Effector memory CD4-positive, alpha-beta T cell (primary cell): ENCODE results near the gene IL1RAPL2.
"Not testable (repeated sequence)": the region's sequence is repeated elsewhere in the genome, so short reads cannot be mapped to it uniquely, and the experiment has no call there.

Experiments
- DNase-seq, 3 donors: peaks; one replicate each; pipeline ENCODE4 v3.0.0-alpha.2; 2020
- H3K27ac ChIP-seq: 2 replicates; pipeline ENCODE4 v1.7.0; 2013; ENCODE audit warnings: mild to moderate bottlenecking, low read length, moderate library complexity; ENCODE audit not compliant: insufficient read depth, poor library complexity, severe bottlenecking
- H3K27me3 ChIP-seq: replicated peaks from 2 replicates; pipeline ENCODE4 v1.7.0; 2013; ENCODE audit warnings: mild to moderate bottlenecking, low read length; ENCODE audit not compliant: insufficient read depth, control insufficient read depth, poor library complexity, severe bottlenecking
- H3K36me3 ChIP-seq: 2 replicates; pipeline ENCODE4 v1.7.0; 2013; ENCODE audit warnings: mild to moderate bottlenecking, low read length, moderate library complexity; ENCODE audit not compliant: control insufficient read depth, insufficient read depth
- H3K4me1 ChIP-seq: 2 replicates; pipeline ENCODE4 v1.7.0; 2013; ENCODE audit warnings: low read length, mild to moderate bottlenecking; ENCODE audit not compliant: control insufficient read depth, insufficient read depth, poor library complexity, severe bottlenecking
- H3K4me3 ChIP-seq: 2 replicates; pipeline ENCODE4 v1.7.0; 2013; ENCODE audit warnings: low read length, low read depth, mild to moderate bottlenecking; ENCODE audit not compliant: insufficient read depth, poor library complexity, severe bottlenecking
- H3K9me3 ChIP-seq: 2 replicates; pipeline ENCODE4 v1.7.0; 2013; ENCODE audit warnings: mild to moderate bottlenecking, low read length, moderate library complexity; ENCODE audit not compliant: control insufficient read depth

Gene IL1RAPL2

DNA sequence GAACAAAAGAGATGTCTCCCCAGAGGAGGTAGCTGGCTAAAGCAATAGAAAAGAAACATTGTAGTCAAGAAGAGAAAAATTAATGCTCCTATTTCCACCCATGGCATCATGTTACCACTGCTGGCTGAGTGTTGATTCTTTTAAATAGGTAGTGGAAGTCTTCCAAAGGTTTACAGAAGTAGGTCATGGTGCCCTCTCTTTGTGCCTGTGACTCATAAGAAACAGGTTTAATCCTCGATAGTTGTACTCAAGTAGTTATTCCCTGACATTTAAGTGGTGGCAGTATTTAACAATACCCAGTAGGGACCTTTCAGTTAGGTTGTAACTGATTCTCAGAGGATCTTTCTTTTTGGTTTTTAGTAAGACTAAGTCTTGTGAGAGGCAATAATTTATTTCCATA is 406.7 kb downstream of the IL1RAPL2 start:
- H3K36me3 ChIP-seq: no peaks in the 10 kb centered on the region
- H3K27me3 ChIP-seq: no peaks in the 10 kb centered on the region
- H3K27ac ChIP-seq: no peak overlapping the region
- H3K4me3 ChIP-seq: no peak overlapping the region
- H3K4me1 ChIP-seq: no peaks in the 10 kb centered on the region
- no peaks in the 10 kb centered on the region for H3K9me3 ChIP-seq
- DNase-seq: no peak

DNA sequence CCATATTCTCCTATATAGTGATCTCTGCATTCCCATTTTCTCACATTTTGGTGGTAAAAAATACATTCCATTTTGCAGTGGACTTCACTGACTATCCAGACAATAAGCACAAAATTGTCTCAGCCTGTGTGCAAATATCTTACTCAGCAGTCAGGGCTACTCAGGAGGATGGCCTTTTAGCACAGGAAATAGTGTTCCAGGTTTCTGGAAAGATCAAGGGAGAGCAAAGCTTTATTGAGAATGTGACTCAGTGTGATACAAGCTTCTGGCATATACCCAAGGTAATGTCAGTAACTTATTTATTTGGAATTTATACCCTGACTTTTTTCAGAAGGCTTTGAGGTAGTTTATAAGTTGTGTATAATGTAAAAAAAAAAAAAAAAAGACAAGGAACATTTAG is 421.1 kb downstream of the IL1RAPL2 start:
- H3K4me3 ChIP-seq: no peak overlapping the region
- DNase-seq: no peak
- H3K36me3 ChIP-seq: no peaks in the 10 kb centered on the region
- H3K4me1 ChIP-seq: no peaks in the 10 kb centered on the region
- H3K9me3 ChIP-seq: no peaks in the 10 kb centered on the region
- no peaks in the 10 kb centered on the region for H3K27me3 ChIP-seq
- no peak overlapping the region for H3K27ac ChIP-seq

DNA sequence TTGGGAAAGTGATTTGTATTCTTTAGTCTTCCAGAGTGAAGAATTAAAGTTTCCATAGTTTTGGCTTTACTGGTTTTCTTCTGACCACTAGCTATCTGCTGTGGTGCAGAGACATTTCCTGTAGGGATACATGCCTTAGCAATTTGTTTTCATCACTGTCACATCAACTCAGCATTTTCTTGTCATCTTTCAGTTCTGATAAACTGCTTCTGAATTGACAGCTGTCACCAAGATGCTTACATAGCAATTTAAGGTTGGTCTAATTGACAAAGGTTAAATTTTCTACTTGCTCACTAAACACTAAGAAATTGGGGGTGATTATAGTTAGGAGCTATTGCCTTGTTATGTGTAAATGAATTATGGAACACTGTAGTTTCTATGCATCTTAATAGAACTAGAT is 422.0 kb downstream of the IL1RAPL2 start:
- no peak for DNase-seq
- H3K27me3 ChIP-seq: no peaks in the 10 kb centered on the region
- H3K4me1 ChIP-seq: no peaks in the 10 kb centered on the region
- H3K9me3 ChIP-seq: no peaks in the 10 kb centered on the region
- H3K27ac ChIP-seq: no peak overlapping the region
- H3K4me3 ChIP-seq: no peak overlapping the region
- H3K36me3 ChIP-seq: no peaks in the 10 kb centered on the region

DNA sequence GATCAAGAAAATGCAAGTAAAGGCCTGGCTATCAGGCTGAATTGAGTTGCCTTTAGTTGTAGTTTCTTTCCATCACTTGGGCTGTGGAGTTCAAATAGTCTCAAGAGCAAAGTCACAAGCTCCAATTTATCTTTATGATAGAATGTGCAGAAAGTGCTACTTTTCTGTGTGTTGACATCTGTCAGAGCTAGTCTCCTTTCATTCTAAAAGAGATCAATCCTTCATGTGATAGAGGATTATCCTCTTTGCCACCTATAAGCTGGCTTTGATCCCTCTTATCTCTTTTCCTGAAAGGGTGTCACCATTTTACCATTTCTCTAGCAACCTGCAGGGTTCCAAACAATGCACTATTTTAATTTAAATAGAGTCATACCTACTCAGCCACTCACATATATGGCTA is 429.5 kb downstream of the IL1RAPL2 start:
- Histone ChIP-seq H3K4me3 (no peak overlapping the region), H3K27ac (no peak overlapping the region), H3K36me3 (no peaks in the 10 kb centered on the region), H3K27me3 (no peaks in the 10 kb centered on the region), H3K4me1 (no peaks in the 10 kb centered on the region), H3K9me3 (no peaks in the 10 kb centered on the region)
- no peak for DNase-seq

DNA sequence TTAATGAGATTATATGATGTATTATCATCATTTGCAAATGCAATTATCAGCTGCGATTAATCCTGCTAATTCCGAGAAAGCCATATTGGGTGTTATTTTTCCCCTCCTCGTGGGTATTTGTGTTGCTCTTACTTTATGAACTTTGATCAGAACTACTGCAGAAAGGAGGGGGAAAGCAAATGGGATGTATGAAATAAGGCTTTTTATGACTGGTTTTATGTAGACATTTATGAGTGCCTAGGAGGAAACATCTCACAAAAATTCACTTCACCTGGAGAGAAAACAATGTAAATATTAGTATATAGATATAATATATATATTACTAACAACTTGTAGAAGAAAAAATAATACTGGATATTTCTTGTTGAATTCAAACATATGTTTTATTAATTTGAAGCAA is 440.1 kb downstream of the IL1RAPL2 start:
- Histone ChIP-seq H3K9me3 (no peaks in the 10 kb centered on the region), H3K27ac (no peak overlapping the region), H3K4me3 (no peak overlapping the region), H3K36me3 (no peaks in the 10 kb centered on the region), H3K27me3 (no peaks in the 10 kb centered on the region), H3K4me1 (no peaks in the 10 kb centered on the region)
- no peak for DNase-seq

DNA sequence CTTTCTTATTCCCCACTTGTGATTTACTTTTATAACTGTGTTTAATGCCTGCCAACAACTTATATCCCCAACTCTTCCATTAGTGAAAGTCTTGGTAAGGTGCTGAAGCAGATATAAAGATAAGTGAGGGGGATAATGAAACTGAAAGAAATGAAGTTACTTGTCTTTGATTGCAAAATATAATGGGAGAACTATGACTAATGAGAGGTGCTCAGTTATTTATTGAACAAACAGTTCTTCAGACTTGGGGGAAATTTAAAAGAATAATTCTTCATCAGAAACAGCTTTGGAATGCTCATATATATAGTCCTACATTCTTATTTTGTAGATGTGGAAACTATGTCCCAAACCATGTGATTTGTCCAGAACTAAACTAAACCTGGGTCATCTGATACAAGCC is 441.0 kb downstream of the IL1RAPL2 start:
- H3K36me3 ChIP-seq: no peaks in the 10 kb centered on the region
- H3K4me1 ChIP-seq: no peaks in the 10 kb centered on the region
- DNase-seq: no peak
- no peaks in the 10 kb centered on the region for H3K9me3 ChIP-seq
- H3K27me3 ChIP-seq: no peaks in the 10 kb centered on the region
- no peak overlapping the region for H3K27ac ChIP-seq
- no peak overlapping the region for H3K4me3 ChIP-seq

DNA sequence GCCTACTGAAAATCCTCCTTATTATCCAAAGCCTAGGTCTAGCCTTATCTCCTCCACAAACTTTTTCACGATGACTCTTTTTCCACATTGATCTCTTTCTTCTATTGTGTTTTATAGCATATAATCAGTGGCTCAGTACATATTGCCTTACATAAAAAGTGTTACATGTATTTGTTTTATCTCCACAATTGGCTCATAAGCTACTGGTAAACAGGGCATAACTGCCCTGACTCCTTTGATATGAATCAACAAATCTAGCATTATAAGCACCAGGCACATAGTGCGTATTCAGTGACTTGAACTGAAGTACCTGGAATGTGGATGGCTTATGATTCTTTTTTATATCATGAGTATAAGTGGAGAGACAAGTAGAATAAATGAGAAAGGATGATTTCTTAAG is 447.7 kb downstream of the IL1RAPL2 start:
- Histone ChIP-seq H3K36me3 (no peaks in the 10 kb centered on the region), H3K27ac (no peak overlapping the region), H3K27me3 (no peaks in the 10 kb centered on the region), H3K4me1 (no peaks in the 10 kb centered on the region), H3K4me3 (no peak overlapping the region), H3K9me3 (no peaks in the 10 kb centered on the region)
- no peak for DNase-seq

DNA sequence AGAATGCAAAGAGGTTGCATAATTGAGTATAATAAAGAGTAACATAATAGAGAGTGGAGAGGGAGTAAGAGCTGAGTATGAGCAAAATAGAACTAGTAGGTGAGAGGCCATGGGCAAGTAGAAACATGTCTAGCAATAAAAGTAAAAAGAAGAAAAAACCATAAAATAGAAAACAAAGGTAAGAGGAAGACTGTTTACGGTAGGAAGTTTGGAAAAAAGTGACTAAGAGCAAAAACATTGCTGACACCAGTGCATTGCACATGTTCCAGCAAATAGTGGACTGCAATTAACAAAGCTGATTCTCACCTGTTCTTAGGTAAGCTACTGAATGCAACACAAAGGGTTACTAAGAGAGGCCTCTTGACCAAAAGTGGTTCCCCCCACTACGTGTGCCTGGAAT is 451.6 kb downstream of the IL1RAPL2 start:
- DNase-seq: no peak
- no peaks in the 10 kb centered on the region for H3K27me3 ChIP-seq
- H3K9me3 ChIP-seq: no peaks in the 10 kb centered on the region
- no peaks in the 10 kb centered on the region for H3K4me1 ChIP-seq
- H3K27ac ChIP-seq: no peak overlapping the region
- H3K4me3 ChIP-seq: no peak overlapping the region
- H3K36me3 ChIP-seq: no peaks in the 10 kb centered on the region

DNA sequence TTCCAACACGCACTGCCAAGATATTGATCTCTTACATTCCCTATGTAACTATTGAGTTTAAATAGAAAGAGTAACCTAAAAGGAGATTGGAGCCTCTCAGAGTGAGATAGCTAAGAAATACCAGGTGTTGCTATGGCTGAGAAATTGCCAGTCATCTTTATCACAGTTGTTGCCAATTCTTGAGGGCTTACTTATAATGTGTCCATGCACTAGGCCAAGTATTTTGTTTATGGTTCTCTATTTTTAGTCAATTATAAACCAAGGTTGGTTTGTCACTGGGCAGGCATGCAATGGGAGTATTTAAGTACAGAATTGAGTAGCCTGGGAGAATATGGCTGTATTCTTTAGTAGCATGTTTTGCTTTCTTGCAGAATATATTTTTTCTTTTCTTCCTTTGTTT is 452.9 kb downstream of the IL1RAPL2 start:
- H3K27ac ChIP-seq: no peak overlapping the region

DNA sequence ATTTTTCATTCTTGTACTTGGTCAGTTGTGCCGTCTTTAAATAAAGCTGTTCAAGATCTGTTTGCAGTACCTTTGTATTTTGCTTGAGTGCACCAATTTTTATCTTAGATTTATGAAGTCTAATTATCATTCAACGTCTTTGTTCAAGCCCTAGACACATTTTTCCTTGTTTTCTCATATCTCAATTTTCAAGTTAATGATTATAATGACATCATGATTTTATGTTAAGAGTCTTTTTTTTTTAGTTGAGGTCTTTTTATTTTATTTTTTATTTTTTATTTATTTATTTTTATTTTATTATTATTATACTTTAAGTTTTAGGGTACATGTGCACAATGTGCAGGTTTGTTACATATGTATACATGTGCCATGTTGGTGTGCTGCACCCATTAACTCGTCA is 463.0 kb downstream of the IL1RAPL2 start:
- H3K4me3 ChIP-seq, H3K27me3 ChIP-seq, H3K36me3 ChIP-seq, H3K9me3 ChIP-seq, H3K27ac ChIP-seq, DNase-seq, H3K4me1 ChIP-seq: not testable (repeated sequence)

More for the DNA sequence above, 452.9 kb downstream of the IL1RAPL2 start:
- DNase-seq: no peak
- Histone ChIP-seq H3K27me3 (no peaks in the 10 kb centered on the region), H3K4me3 (no peak overlapping the region), H3K4me1 (no peaks in the 10 kb centered on the region), H3K36me3 (no peaks in the 10 kb centered on the region), H3K9me3 (no peaks in the 10 kb centered on the region)
